ENCODE measurements around the gene KRI1. TPM values are rescaled to one million over a fixed set of nuclear protein-coding genes. Genes with fewer than 3 reads are reported as not detected.
A peak's percentile ranks its signal among the peaks of the same experiment; 100 is the strongest.

KRI1 gene
- total RNA-seq, 8 experiments from 2014 or later, result 6.8 to 44.1 (median 12.1) TPM

- Histone ChIP-seq H3K4me3 (peak overlapping the region; percentile 54 to 88 (median 63)), H3K4me1 (replicated peaks in 1 of 2) (peaks cover 10 to 24% of the 10 kb centered on the region in 2 donors), H3K27ac (peak overlapping the region; percentile 69 to 78)
- 0 to 33% (median 0%) methylated on average over 1 to 5 of the region's 58 CpGs; no CpG with 5 or more reads in 5 of the 10 experiments for WGBS, 10 experiments
- in situ Hi-C loops (cut with MboI; ENCODE audit: low pct_unique_long_range_greater_than_20kb in 2 of 9, low sequenced_read_pairs in 9 of 9, unreplicated experiment in 9 of 9), result no loop called here
- ATAC-seq (replicated peaks in 6 of 8), result no peak
Observed at GRCh38 chr19:10568062-10568825, 2.4 kb upstream of the KRI1 start.

- in situ Hi-C loops (cut with MboI; ENCODE audit: low pct_unique_long_range_greater_than_20kb in 2 of 9, low sequenced_read_pairs in 9 of 9, unreplicated experiment in 9 of 9), result no loop called here
- WGBS, 10 experiments, result 0 to 63% (median 34%) methylated on average over 1 to 3 of the region's 5 CpGs; no CpG with 5 or more reads in 4 of the 10 experiments
- Histone ChIP-seq H3K4me3 (peak overlapping the region; percentile 54 to 88 (median 63)), H3K4me1 (replicated peaks in 1 of 2) (peaks cover 10 to 24% of the 10 kb centered on the region in 2 donors), H3K27ac (peak overlapping the region in 1 of 2 donors; percentile 78)
- ATAC-seq (replicated peaks in 6 of 8), result no peak
Observed at GRCh38 chr19:10567656-10568055, 1.8 kb upstream of the KRI1 start.

- H3K27ac ChIP-seq, result no peak overlapping the region
- peak overlapping the region; percentile 40 to 88 (median 64) for H3K4me3 ChIP-seq
- peaks cover 10 to 17% of the 10 kb centered on the region in 2 donors for H3K4me1 ChIP-seq (replicated peaks in 1 of 2)
- in situ Hi-C loops (cut with MboI; ENCODE audit: low pct_unique_long_range_greater_than_20kb in 2 of 9, low sequenced_read_pairs in 9 of 9, unreplicated experiment in 9 of 9), result no loop called here
- ATAC-seq (replicated peaks in 6 of 8), result no peak
- 40 to 74% (median 59%) methylated on average over 1 to 11 of the region's 19 CpGs; no CpG with 5 or more reads in 3 of the 10 experiments for WGBS, 10 experiments
Observed at GRCh38 chr19:10566658-10567410, 1.0 kb upstream of the KRI1 start.

GRCh38 chr19:10566408-10566657 is 523 bp upstream of the KRI1 start:
- no peak for ATAC-seq (replicated peaks in 6 of 8)
- in situ Hi-C loops (cut with MboI; ENCODE audit: low pct_unique_long_range_greater_than_20kb in 2 of 9, low sequenced_read_pairs in 9 of 9, unreplicated experiment in 9 of 9), result no loop called here
- no peak overlapping the region for H3K27ac ChIP-seq
- H3K4me3 ChIP-seq, result peak overlapping the region; percentile 40 to 88 (median 64)
- H3K4me1 ChIP-seq (replicated peaks in 1 of 2), result peaks cover 10 to 17% of the 10 kb centered on the region in 2 donors
- 0 to 100% (median 0%) methylated on average over 1 to 4 of the region's 4 CpGs; no CpG with 5 or more reads in 2 of the 10 experiments for WGBS, 10 experiments

GRCh38 chr19:10565028-10565566 is 713 bp downstream of the KRI1 start:
- in situ Hi-C loops (cut with MboI; ENCODE audit: low pct_unique_long_range_greater_than_20kb in 2 of 9, low sequenced_read_pairs in 9 of 9, unreplicated experiment in 9 of 9), result no loop called here
- Histone ChIP-seq H3K27ac (peak overlapping the region; percentile 25 to 87), H3K4me1 (replicated peaks in 1 of 2) (peaks cover 10 to 17% of the 10 kb centered on the region in 2 donors), H3K4me3 (peak overlapping the region; percentile 40 to 88 (median 64))
- WGBS, 10 experiments, result 0 to 40% (median 33%) methylated on average over 1 to 2 of the region's 10 CpGs; no CpG with 5 or more reads in 7 of the 10 experiments
- peak in 6 of 8 experiments; percentile 1 to 3 (median 1) for ATAC-seq (replicated peaks in 6 of 8)

GRCh38 chr19:10562609-10563008 is 3.2 kb downstream of the KRI1 start:
- Histone ChIP-seq H3K27ac (no peak overlapping the region), H3K4me3 (no peak overlapping the region), H3K4me1 (replicated peaks in 1 of 2) (peaks cover 10 to 14% of the 10 kb centered on the region in 2 donors)
- no peak for ATAC-seq (replicated peaks in 6 of 8)
- 77 to 100% (median 100%) methylated on average over 1 to 5 of the region's 5 CpGs; no CpG with 5 or more reads in 1 of the 10 experiments for WGBS, 10 experiments
- in situ Hi-C loops (cut with MboI; ENCODE audit: low pct_unique_long_range_greater_than_20kb in 2 of 9, low sequenced_read_pairs in 9 of 9, unreplicated experiment in 9 of 9), result no loop called here

- H3K27ac ChIP-seq, result no peak overlapping the region
- H3K4me1 ChIP-seq (replicated peaks in 1 of 2), result peaks cover 0 to 5% of the 10 kb centered on the region in 2 donors
- H3K4me3 ChIP-seq, result no peak overlapping the region
- ATAC-seq (replicated peaks in 6 of 8), result no peak
- WGBS, 10 experiments, result 81 to 100% (median 96%) methylated on average over 1 to 7 of the region's 7 CpGs; no CpG with 5 or more reads in 5 of the 10 experiments
- in situ Hi-C loops (cut with MboI; ENCODE audit: low pct_unique_long_range_greater_than_20kb in 2 of 9, low sequenced_read_pairs in 9 of 9, unreplicated experiment in 9 of 9), result no loop called here
Observed at GRCh38 chr19:10560154-10560553, 5.7 kb downstream of the KRI1 start.

- ATAC-seq (replicated peaks in 6 of 8), result peak in 3 of 8 experiments; percentile 15 to 16 (median 15)
- H3K4me3 ChIP-seq, result no peak overlapping the region
- WGBS, 10 experiments, result 94 to 100% (median 100%) methylated on average over 1 to 7 of the region's 33 CpGs; no CpG with 5 or more reads in 6 of the 10 experiments
- in situ Hi-C loops (cut with MboI; ENCODE audit: low pct_unique_long_range_greater_than_20kb in 2 of 9, low sequenced_read_pairs in 9 of 9, unreplicated experiment in 9 of 9), result no loop called here
- no peak overlapping the region for H3K27ac ChIP-seq
- no peaks in the 10 kb centered on the region for H3K4me1 ChIP-seq (replicated peaks in 1 of 2)
Observed at GRCh38 chr19:10557603-10558197, 8.1 kb downstream of the KRI1 start.

- Histone ChIP-seq H3K4me3 (no peak overlapping the region), H3K4me1 (replicated peaks in 1 of 2) (no peaks in the 10 kb centered on the region), H3K27ac (no peak overlapping the region)
- ATAC-seq (replicated peaks in 6 of 8), result no peak
- in situ Hi-C loops (cut with MboI; ENCODE audit: low pct_unique_long_range_greater_than_20kb in 2 of 9, low sequenced_read_pairs in 9 of 9, unreplicated experiment in 9 of 9), result no loop called here
- 84 to 100% (median 100%) methylated on average over 1 to 6 of the region's 7 CpGs; no CpG with 5 or more reads in 3 of the 10 experiments for WGBS, 10 experiments
Observed at GRCh38 chr19:10555610-10555973, 10.2 kb downstream of the KRI1 start.

- in situ Hi-C loops (cut with MboI; ENCODE audit: low pct_unique_long_range_greater_than_20kb in 2 of 9, low sequenced_read_pairs in 9 of 9, unreplicated experiment in 9 of 9), result no loop called here
- Histone ChIP-seq H3K4me1 (replicated peaks in 1 of 2) (no peaks in the 10 kb centered on the region), H3K27ac (no peak overlapping the region), H3K4me3 (no peak overlapping the region)
- WGBS, 10 experiments, result 86 to 100% (median 88%) methylated on average over 1 to 6 of the region's 30 CpGs; no CpG with 5 or more reads in 6 of the 10 experiments
- no peak for ATAC-seq (replicated peaks in 6 of 8)
Observed at GRCh38 chr19:10554760-10555609, 10.8 kb downstream of the KRI1 start.

- ATAC-seq (replicated peaks in 6 of 8), result no peak
- in situ Hi-C loops (cut with MboI; ENCODE audit: low pct_unique_long_range_greater_than_20kb in 2 of 9, low sequenced_read_pairs in 9 of 9, unreplicated experiment in 9 of 9), result no loop called here
- WGBS, 10 experiments, result 91 to 100% methylated on average over 1 to 6 of the region's 12 CpGs; no CpG with 5 or more reads in 8 of the 10 experiments
- Histone ChIP-seq H3K4me3 (no peak overlapping the region), H3K27ac (no peak overlapping the region), H3K4me1 (replicated peaks in 1 of 2) (no peaks in the 10 kb centered on the region)
Observed at GRCh38 chr19:10553943-10554381, 11.8 kb downstream of the KRI1 start.

- H3K4me3 ChIP-seq, result no peak overlapping the region
- in situ Hi-C loops (cut with MboI; ENCODE audit: low pct_unique_long_range_greater_than_20kb in 2 of 9, low sequenced_read_pairs in 9 of 9, unreplicated experiment in 9 of 9), result no loop called here
- WGBS, 10 experiments, result 67 to 100% (median 91%) methylated on average over 1 to 8 of the region's 13 CpGs; no CpG with 5 or more reads in 4 of the 10 experiments
- no peak overlapping the region for H3K27ac ChIP-seq
- no peaks in the 10 kb centered on the region for H3K4me1 ChIP-seq (replicated peaks in 1 of 2)
- ATAC-seq (replicated peaks in 6 of 8), result peak in 3 of 8 experiments; percentile 8 to 17 (median 9)
Observed at GRCh38 chr19:10553087-10553667, 12.6 kb downstream of the KRI1 start.
